PC-9 (cell line): ENCODE measurements around the gene PPP1R9A. TPM values are rescaled to one million over a fixed set of nuclear protein-coding genes. Genes with fewer than 3 reads are reported as not detected.

Experiments
- BruUV-seq: library from RNA; stranded (reverse); fragments of 400-500 nt; replicated peaks from 2 replicates; lab custom pipeline; 2021; lab: Mats Ljungman, UMichigan
- CTCF ChIA-PET: fragments of 300-600 bp; sonication (Branson Sonifier 250); formaldehyde crosslinking; loops from one replicate; lab custom pipeline; 2022; ENCODE audit warnings: antibody characterized with exemption; lab: Charles Lee
- POLR2A ChIA-PET: fragments of 300-600 bp; sonication (Branson Sonifier 250); formaldehyde crosslinking; loops from one replicate; lab custom pipeline; 2022; ENCODE audit warnings: antibody characterized with exemption; ENCODE audit not compliant: unreplicated experiment; lab: Charles Lee
- DNase-seq, 2 experiments: peaks; one replicate each; pipeline versions ENCODE4 v3.0.0 to v3.0.0-alpha.2; 2015 to 2022; ENCODE audit warnings: mixed read lengths in 1 of 2
- H2AFZ ChIP-seq: fragments of 200-600 bp; sonication (generic); 2 replicates; pipeline ENCODE4 v1.8.1; 2017; ENCODE audit warnings: antibody characterized with exemption
- H3F3A ChIP-seq: fragments of 200-600 bp; sonication (generic); 2 replicates; pipeline ENCODE4 v1.8.1; 2017; ENCODE audit warnings: antibody characterized with exemption, mild to moderate bottlenecking, low read depth; ENCODE audit not compliant: insufficient read depth
- H3K27ac ChIP-seq: fragments of 200-600 bp; sonication (generic); 2 replicates; pipeline ENCODE4 v1.6.1; 2016; ENCODE audit warnings: mixed run types
- H3K27me3 ChIP-seq: fragments of 200-600 bp; sonication (generic); 2 replicates; pipeline ENCODE4 v1.6.1; 2016; ENCODE audit warnings: low read depth, mixed run types; ENCODE audit not compliant: insufficient read depth
- H3K36me3 ChIP-seq: fragments of 200-600 bp; sonication (generic); 2 replicates; pipeline ENCODE4 v1.6.1; 2016; ENCODE audit warnings: low read depth, mixed run types
- H3K4me1 ChIP-seq: fragments of 200-600 bp; sonication (generic); replicated peaks from 2 replicates; pipeline ENCODE4 v1.6.1; 2016; ENCODE audit warnings: mixed run types; ENCODE audit not compliant: insufficient read depth
- H3K4me2 ChIP-seq: fragments of 200-600 bp; sonication (generic); 2 replicates; pipeline ENCODE4 v1.6.1; 2017; ENCODE audit warnings: mixed run types
- H3K4me3 ChIP-seq: fragments of 200-600 bp; sonication (generic); 2 replicates; pipeline ENCODE4 v1.6.1; 2016; ENCODE audit warnings: mixed run types
- H3K79me2 ChIP-seq: fragments of 200-600 bp; sonication (generic); 2 replicates; pipeline ENCODE4 v1.6.1; 2017; ENCODE audit warnings: low read depth, mixed run types
- H3K9me2 ChIP-seq: fragments of 200-600 bp; sonication (generic); 2 replicates; pipeline ENCODE4 v1.8.1; 2017; ENCODE audit warnings: mild to moderate bottlenecking; ENCODE audit not compliant: insufficient read depth
- H3K9me3 ChIP-seq: fragments of 200-600 bp; sonication (generic); 2 replicates; pipeline ENCODE4 v1.8.1; 2016; ENCODE audit warnings: low read depth; ENCODE audit not compliant: insufficient read depth
- H4K20me1 ChIP-seq: fragments of 200-600 bp; sonication (generic); 2 replicates; pipeline ENCODE4 v1.8.1; 2017; ENCODE audit not compliant: insufficient read depth
- CTCF ChIP-seq: fragments of 200-600 bp; sonication (generic); conservative IDR thresholded peaks from 2 replicates; pipeline ENCODE4 v1.6.1; 2017; ENCODE audit warnings: mixed run types, antibody characterized with exemption, mild to moderate bottlenecking, moderate library complexity
- EZH2 ChIP-seq: fragments of 200-600 bp; sonication (generic); IDR thresholded peaks from 2 replicates; pipeline ENCODE4 v1.8.0; 2017; ENCODE audit warnings: antibody characterized with exemption, low read depth
- intact Hi-C: fragments of 100-400 bp; cut with micrococcal nuclease; formaldehyde crosslinking; loops from one replicate; pipeline ENCODE4 v1.10.0; 2022; ENCODE audit not compliant: unreplicated experiment
- total RNA-seq: library from RNA; stranded (reverse); gene quantifications from 2 replicates; pipeline ENCODE4 v1.2.3, GENCODE V29; 2021

PPP1R9A gene
- total RNA-seq, 1 experiment from 2014 or later, result 11.5 TPM

GRCh38 chr7:95340491-95340890 is 433.1 kb downstream of the PPP1R9A start:
- no TSS peak for BruUV-seq
- Histone ChIP-seq H2AFZ (no peak overlapping the region), H3K9me2 (no peaks in the 10 kb centered on the region), H3K4me3 (no peak overlapping the region), H3F3A (no peaks in the 10 kb centered on the region), H3K36me3 (no peaks in the 10 kb centered on the region), H4K20me1 (no peaks in the 10 kb centered on the region), H3K4me1 (no peaks in the 10 kb centered on the region), H3K4me2 (no peak overlapping the region), H3K27ac (no peak overlapping the region), H3K27me3 (no peaks in the 10 kb centered on the region), H3K9me3 (no peaks in the 10 kb centered on the region), H3K79me2 (no peaks in the 10 kb centered on the region)
- intact Hi-C loops, result no loop called here
- DNase-seq, result no peak
- POLR2A ChIA-PET, result no interaction called here
- CTCF ChIA-PET, result no interaction called here
- no peak for TF ChIP-seq CTCF
- TF ChIP-seq EZH2, result no peak

GRCh38 chr7:95342029-95342428 is 434.6 kb downstream of the PPP1R9A start:
- H3K36me3 ChIP-seq, result no peaks in the 10 kb centered on the region
- BruUV-seq, result no TSS peak
- H3K27ac ChIP-seq, result no peak overlapping the region
- no peaks in the 10 kb centered on the region for H3K9me3 ChIP-seq
- no peaks in the 10 kb centered on the region for H3K79me2 ChIP-seq
- H3K4me3 ChIP-seq, result no peak overlapping the region
- H3K9me2 ChIP-seq, result no peaks in the 10 kb centered on the region
- H3K4me2 ChIP-seq, result no peak overlapping the region
- ChIA-PET POLR2A (no interaction called here), CTCF (no interaction called here)
- no peak for DNase-seq
- H3K4me1 ChIP-seq, result no peaks in the 10 kb centered on the region
- no peaks in the 10 kb centered on the region for H3K27me3 ChIP-seq
- TF ChIP-seq CTCF (no peak), EZH2 (no peak)
- H2AFZ ChIP-seq, result no peak overlapping the region
- intact Hi-C loops, result no loop called here
- no peaks in the 10 kb centered on the region for H3F3A ChIP-seq
- no peaks in the 10 kb centered on the region for H4K20me1 ChIP-seq

- POLR2A ChIA-PET, result no interaction called here
- BruUV-seq, result no TSS peak
- no peaks in the 10 kb centered on the region for H4K20me1 ChIP-seq
These were observed 435.4 kb downstream of the PPP1R9A start for GRCh38 chr7:95342642-95343307.

More at GRCh38 chr7:95342642-95343307, 435.4 kb downstream of the PPP1R9A start:
- no peaks in the 10 kb centered on the region for H3F3A ChIP-seq
- no peaks in the 10 kb centered on the region for H3K36me3 ChIP-seq
- TF ChIP-seq EZH2, result no peak
- TF ChIP-seq CTCF, result no peak
- no peaks in the 10 kb centered on the region for H3K9me3 ChIP-seq
- H3K4me3 ChIP-seq, result no peak overlapping the region
- intact Hi-C loops, result no loop called here
- no peaks in the 10 kb centered on the region for H3K27me3 ChIP-seq
- H2AFZ ChIP-seq, result no peak overlapping the region
- CTCF ChIA-PET, result no interaction called here
- no peaks in the 10 kb centered on the region for H3K9me2 ChIP-seq
- H3K4me2 ChIP-seq, result no peak overlapping the region
- H3K27ac ChIP-seq, result no peak overlapping the region
- no peaks in the 10 kb centered on the region for H3K79me2 ChIP-seq
- no peaks in the 10 kb centered on the region for H3K4me1 ChIP-seq
- no peak for DNase-seq
